PC-9 (cell line): ENCODE data around the gene GSG1L2. TPM values are rescaled to one million over a fixed set of nuclear protein-coding genes. Genes with fewer than 3 reads are reported as not detected.

ENCODE experiments used
- BruUV-seq: library from RNA; stranded (reverse); fragments of 400-500 nt; replicated peaks from 2 replicates; lab custom pipeline; 2021; lab: Mats Ljungman, UMichigan
- CTCF ChIA-PET: fragments of 300-600 bp; sonication (Branson Sonifier 250); formaldehyde crosslinking; loops from one replicate; lab custom pipeline; 2022; ENCODE audit warnings: antibody characterized with exemption; lab: Charles Lee
- POLR2A ChIA-PET: fragments of 300-600 bp; sonication (Branson Sonifier 250); formaldehyde crosslinking; loops from one replicate; lab custom pipeline; 2022; ENCODE audit warnings: antibody characterized with exemption; ENCODE audit not compliant: unreplicated experiment; lab: Charles Lee
- DNase-seq, 2 experiments: peaks; one replicate each; pipeline versions ENCODE4 v3.0.0 to v3.0.0-alpha.2; 2015 to 2022; ENCODE audit warnings: mixed read lengths in 1 of 2
- H2AFZ ChIP-seq: fragments of 200-600 bp; sonication (generic); 2 replicates; pipeline ENCODE4 v1.8.1; 2017; ENCODE audit warnings: antibody characterized with exemption
- H3F3A ChIP-seq: fragments of 200-600 bp; sonication (generic); 2 replicates; pipeline ENCODE4 v1.8.1; 2017; ENCODE audit warnings: antibody characterized with exemption, mild to moderate bottlenecking, low read depth; ENCODE audit not compliant: insufficient read depth
- H3K27ac ChIP-seq: fragments of 200-600 bp; sonication (generic); 2 replicates; pipeline ENCODE4 v1.6.1; 2016; ENCODE audit warnings: mixed run types
- H3K27me3 ChIP-seq: fragments of 200-600 bp; sonication (generic); 2 replicates; pipeline ENCODE4 v1.6.1; 2016; ENCODE audit warnings: low read depth, mixed run types; ENCODE audit not compliant: insufficient read depth
- H3K36me3 ChIP-seq: fragments of 200-600 bp; sonication (generic); 2 replicates; pipeline ENCODE4 v1.6.1; 2016; ENCODE audit warnings: low read depth, mixed run types
- H3K4me1 ChIP-seq: fragments of 200-600 bp; sonication (generic); replicated peaks from 2 replicates; pipeline ENCODE4 v1.6.1; 2016; ENCODE audit warnings: mixed run types; ENCODE audit not compliant: insufficient read depth
- H3K4me2 ChIP-seq: fragments of 200-600 bp; sonication (generic); 2 replicates; pipeline ENCODE4 v1.6.1; 2017; ENCODE audit warnings: mixed run types
- H3K4me3 ChIP-seq: fragments of 200-600 bp; sonication (generic); 2 replicates; pipeline ENCODE4 v1.6.1; 2016; ENCODE audit warnings: mixed run types
- H3K79me2 ChIP-seq: fragments of 200-600 bp; sonication (generic); 2 replicates; pipeline ENCODE4 v1.6.1; 2017; ENCODE audit warnings: low read depth, mixed run types
- H3K9me2 ChIP-seq: fragments of 200-600 bp; sonication (generic); 2 replicates; pipeline ENCODE4 v1.8.1; 2017; ENCODE audit warnings: mild to moderate bottlenecking; ENCODE audit not compliant: insufficient read depth
- H3K9me3 ChIP-seq: fragments of 200-600 bp; sonication (generic); 2 replicates; pipeline ENCODE4 v1.8.1; 2016; ENCODE audit warnings: low read depth; ENCODE audit not compliant: insufficient read depth
- H4K20me1 ChIP-seq: fragments of 200-600 bp; sonication (generic); 2 replicates; pipeline ENCODE4 v1.8.1; 2017; ENCODE audit not compliant: insufficient read depth
- EZH2 ChIP-seq: fragments of 200-600 bp; sonication (generic); IDR thresholded peaks from 2 replicates; pipeline ENCODE4 v1.8.0; 2017; ENCODE audit warnings: antibody characterized with exemption, low read depth
- intact Hi-C: fragments of 100-400 bp; cut with micrococcal nuclease; formaldehyde crosslinking; loops from one replicate; pipeline ENCODE4 v1.10.0; 2022; ENCODE audit not compliant: unreplicated experiment
- total RNA-seq: library from RNA; stranded (reverse); gene quantifications from 2 replicates; pipeline ENCODE4 v1.2.3, GENCODE V29; 2021
- TF ChIP-seq, protein P1 (sequence below): fragments of 200-600 bp; sonication (generic); conservative IDR thresholded peaks from 2 replicates; pipeline ENCODE4 v1.6.1; 2017; ENCODE audit warnings: mixed run types, antibody characterized with exemption, mild to moderate bottlenecking, moderate library complexity

Gene GSG1L2
- total RNA-seq, 1 experiment from 2014 or later: not detected

GRCh38 chr17:9843152-9844010, 21.5 kb upstream of the GSG1L2 start:
- intact Hi-C loops: no loop called here
- BruUV-seq: no TSS peak
- no peak for TF ChIP-seq EZH2
- TF ChIP-seq, protein P1, sequence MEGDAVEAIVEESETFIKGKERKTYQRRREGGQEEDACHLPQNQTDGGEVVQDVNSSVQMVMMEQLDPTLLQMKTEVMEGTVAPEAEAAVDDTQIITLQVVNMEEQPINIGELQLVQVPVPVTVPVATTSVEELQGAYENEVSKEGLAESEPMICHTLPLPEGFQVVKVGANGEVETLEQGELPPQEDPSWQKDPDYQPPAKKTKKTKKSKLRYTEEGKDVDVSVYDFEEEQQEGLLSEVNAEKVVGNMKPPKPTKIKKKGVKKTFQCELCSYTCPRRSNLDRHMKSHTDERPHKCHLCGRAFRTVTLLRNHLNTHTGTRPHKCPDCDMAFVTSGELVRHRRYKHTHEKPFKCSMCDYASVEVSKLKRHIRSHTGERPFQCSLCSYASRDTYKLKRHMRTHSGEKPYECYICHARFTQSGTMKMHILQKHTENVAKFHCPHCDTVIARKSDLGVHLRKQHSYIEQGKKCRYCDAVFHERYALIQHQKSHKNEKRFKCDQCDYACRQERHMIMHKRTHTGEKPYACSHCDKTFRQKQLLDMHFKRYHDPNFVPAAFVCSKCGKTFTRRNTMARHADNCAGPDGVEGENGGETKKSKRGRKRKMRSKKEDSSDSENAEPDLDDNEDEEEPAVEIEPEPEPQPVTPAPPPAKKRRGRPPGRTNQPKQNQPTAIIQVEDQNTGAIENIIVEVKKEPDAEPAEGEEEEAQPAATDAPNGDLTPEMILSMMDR: no peak
- Histone ChIP-seq H3K4me3 (no peak overlapping the region), H3K27ac (no peak overlapping the region), H4K20me1 (no peaks in the 10 kb centered on the region), H3K27me3 (no peaks in the 10 kb centered on the region), H3F3A (peaks cover 8% of the 10 kb centered on the region), H3K9me3 (no peaks in the 10 kb centered on the region), H2AFZ (no peak overlapping the region), H3K4me1 (peaks cover 23% of the 10 kb centered on the region), H3K36me3 (no peaks in the 10 kb centered on the region), H3K79me2 (no peaks in the 10 kb centered on the region), H3K4me2 (no peak overlapping the region), H3K9me2 (no peaks in the 10 kb centered on the region)
- CTCF ChIA-PET: no interaction called here
- POLR2A ChIA-PET: no interaction called here
- DNase-seq: no peak

DNA sequence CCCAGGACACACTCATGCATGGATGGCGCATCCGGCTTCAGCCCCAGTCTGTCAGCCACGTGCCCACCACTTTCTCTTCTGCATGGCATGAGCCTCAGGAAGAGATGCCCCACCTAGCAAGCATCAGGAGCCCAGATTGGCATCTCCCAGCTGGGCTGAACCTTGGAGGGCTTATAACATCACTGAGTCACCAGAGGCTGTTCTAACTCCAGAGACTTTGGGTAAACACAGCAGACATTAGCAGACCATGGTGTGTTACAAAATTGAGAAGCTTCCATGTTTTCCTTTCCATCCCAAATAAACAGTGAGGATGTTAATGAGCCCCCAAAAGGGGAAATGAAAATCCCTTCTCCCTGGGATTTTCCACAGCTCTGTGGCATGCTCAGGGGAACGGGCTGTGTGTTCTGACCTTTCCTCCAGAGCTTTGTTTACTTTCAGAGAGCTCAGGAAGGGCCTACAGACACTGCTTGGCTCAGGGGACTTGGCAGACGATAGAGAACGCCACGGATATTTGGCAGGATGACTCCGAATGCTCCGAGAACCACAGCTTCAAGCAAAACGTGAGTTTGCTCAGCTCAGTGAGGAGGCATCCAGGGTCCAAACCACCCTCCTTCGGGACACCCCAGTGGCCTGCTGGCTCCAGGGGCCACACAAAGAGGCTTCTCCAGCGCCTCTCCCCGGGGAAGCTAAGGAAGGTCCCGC, 20.3 kb upstream of the GSG1L2 start:
- no peaks in the 10 kb centered on the region for H3K36me3 ChIP-seq
- H3K27ac ChIP-seq: no peak overlapping the region
- H3K4me1 ChIP-seq: peaks cover 32% of the 10 kb centered on the region
- intact Hi-C loops: no loop called here
- no peak overlapping the region for H3K4me2 ChIP-seq
- BruUV-seq: no TSS peak
- H3K9me3 ChIP-seq: no peaks in the 10 kb centered on the region
- TF ChIP-seq EZH2: no peak
- TF ChIP-seq, protein P1: no peak
- H3F3A ChIP-seq: peaks cover 17% of the 10 kb centered on the region
- no peak for DNase-seq
- ChIA-PET CTCF (interaction anchor here (0.9 kb wide), 1 partner anchor 87 kb away, joined by 3 read pairs; no protein-coding TSS in a partner anchor), POLR2A (no interaction called here)
- H4K20me1 ChIP-seq: no peaks in the 10 kb centered on the region
- no peak overlapping the region for H3K4me3 ChIP-seq
- H3K9me2 ChIP-seq: no peaks in the 10 kb centered on the region
- no peaks in the 10 kb centered on the region for H3K79me2 ChIP-seq
- H2AFZ ChIP-seq: no peak overlapping the region
- no peaks in the 10 kb centered on the region for H3K27me3 ChIP-seq

GRCh38 chr17:9839433-9839832, 17.6 kb upstream of the GSG1L2 start:
- ChIA-PET POLR2A (no interaction called here), CTCF (interaction anchor here (0.6 kb wide), 1 partner anchor 301 kb away, joined by 4 read pairs; no protein-coding TSS in a partner anchor)
- Histone ChIP-seq H4K20me1 (no peaks in the 10 kb centered on the region), H3K9me2 (no peaks in the 10 kb centered on the region), H3K4me3 (no peak overlapping the region), H3K79me2 (no peaks in the 10 kb centered on the region), H3K4me1 (peaks cover 51% of the 10 kb centered on the region), H3F3A (peaks cover 21% of the 10 kb centered on the region), H3K27ac (peak overlapping the region; percentile 99), H3K36me3 (no peaks in the 10 kb centered on the region), H3K27me3 (no peaks in the 10 kb centered on the region), H2AFZ (no peak overlapping the region), H3K9me3 (no peaks in the 10 kb centered on the region), H3K4me2 (0 out of 2 replicates have a peak overlapping the region, but pooled peaks have one; percentile 69)
- intact Hi-C loops: no loop called here
- peak in 1 of 2 experiments; percentile 55 for DNase-seq
- TF ChIP-seq, protein P1: no peak; the same call in 1 of the 2 replicates
- TF ChIP-seq EZH2: no peak
- BruUV-seq: no TSS peak
